Measurements from ENCODE around the gene GANC.
"Not testable (repeated sequence)": the region's sequence is repeated elsewhere in the genome, so short reads cannot be mapped to it uniquely, and the experiment has no call there.

The GANC gene

GRCh38 chr15:42272939-42273899, at the start of gene GANC, which contains the start of gene TMEM87A:
TSS of gene GANC (plus strand) at chr15:42273201. CDS start at chr15:42274482, 1,281 bp downstream.
TSS of gene TMEM87A (minus strand) at chr15:42273433. CDS start at chr15:42273398, 35 bp downstream.
- no peaks in the 10 kb centered on the region for H3K9me3 ChIP-seq (ENCODE audit: low read length)
- peak within 1 kb of the TSS; percentile 100 for H3K9ac ChIP-seq (ENCODE audit: low read length)
- H3K36me3 ChIP-seq (ENCODE audit: insufficient read depth, low read length): peaks cover 3% of the 10 kb centered on the region
- peak within 1 kb of the TSS; percentile 99 for H3K27ac ChIP-seq (ENCODE audit: low read depth, low read length)
- peak within 1 kb of the TSS; percentile 67 to 99 for H3K4me3 ChIP-seq (ENCODE audit: low read depth in 1 of 2, low read length in 2 of 2)
- H3K4me1 ChIP-seq (ENCODE audit: insufficient read depth, low read length): peaks cover 46% of the 10 kb centered on the region
- H3K27me3 ChIP-seq (ENCODE audit: control insufficient read depth in 1 of 2, insufficient read depth in 2 of 2, low read length in 2 of 2): no peaks in the 10 kb centered on the region

GRCh38 chr15:42226648-42227047, 46.4 kb upstream of the GANC start:
- no peak overlapping the region for H3K4me3 ChIP-seq (ENCODE audit: low read depth in 1 of 2, low read length in 2 of 2)
- H3K9ac ChIP-seq (ENCODE audit: low read length): no peak overlapping the region
- no peak overlapping the region for H3K27ac ChIP-seq (ENCODE audit: low read depth, low read length)
- H3K27me3 ChIP-seq (ENCODE audit: control insufficient read depth in 1 of 2, insufficient read depth in 2 of 2, low read length in 2 of 2): no peaks in the 10 kb centered on the region
- H3K4me1 ChIP-seq (ENCODE audit: insufficient read depth, low read length): no peaks in the 10 kb centered on the region
- H3K36me3 ChIP-seq (ENCODE audit: insufficient read depth, low read length): peaks cover 72% of the 10 kb centered on the region
- no peaks in the 10 kb centered on the region for H3K9me3 ChIP-seq (ENCODE audit: low read length)

GRCh38 chr15:42228036-42228435, 45.0 kb upstream of the GANC start:
- Histone ChIP-seq H3K36me3 (ENCODE audit: insufficient read depth, low read length) (peaks cover 76% of the 10 kb centered on the region), H3K9me3 (ENCODE audit: low read length) (no peaks in the 10 kb centered on the region), H3K27me3 (ENCODE audit: control insufficient read depth in 1 of 2, insufficient read depth in 2 of 2, low read length in 2 of 2) (no peaks in the 10 kb centered on the region), H3K4me3 (ENCODE audit: low read depth in 1 of 2, low read length in 2 of 2) (no peak overlapping the region), H3K27ac (ENCODE audit: low read depth, low read length) (no peak overlapping the region), H3K9ac (ENCODE audit: low read length) (no peak overlapping the region), H3K4me1 (ENCODE audit: insufficient read depth, low read length) (no peaks in the 10 kb centered on the region)

- H3K9ac ChIP-seq (ENCODE audit: low read length); H3K4me1 ChIP-seq (ENCODE audit: insufficient read depth, low read length); H3K27ac ChIP-seq (ENCODE audit: low read depth, low read length); H3K27me3 ChIP-seq (ENCODE audit: control insufficient read depth in 1 of 2, insufficient read depth in 2 of 2, low read length in 2 of 2); H3K4me3 ChIP-seq (ENCODE audit: low read depth in 1 of 2, low read length in 2 of 2); H3K9me3 ChIP-seq (ENCODE audit: low read length): not testable (repeated sequence)
- peaks cover 76% of the 10 kb centered on the region for H3K36me3 ChIP-seq (ENCODE audit: insufficient read depth, low read length)
These were observed 44.0 kb upstream of the GANC start for GRCh38 chr15:42228981-42229380.

GRCh38 chr15:42231088-42231487, 41.9 kb upstream of the GANC start:
- H3K9ac ChIP-seq (ENCODE audit: low read length): no peak overlapping the region
- no peak overlapping the region for H3K4me3 ChIP-seq (ENCODE audit: low read depth in 1 of 2, low read length in 2 of 2)
- peaks cover 67% of the 10 kb centered on the region for H3K36me3 ChIP-seq (ENCODE audit: insufficient read depth, low read length)
- no peaks in the 10 kb centered on the region for H3K27me3 ChIP-seq (ENCODE audit: control insufficient read depth in 1 of 2, insufficient read depth in 2 of 2, low read length in 2 of 2)
- no peak overlapping the region for H3K27ac ChIP-seq (ENCODE audit: low read depth, low read length)
- no peaks in the 10 kb centered on the region for H3K4me1 ChIP-seq (ENCODE audit: insufficient read depth, low read length)
- no peaks in the 10 kb centered on the region for H3K9me3 ChIP-seq (ENCODE audit: low read length)

- H3K27me3 ChIP-seq (ENCODE audit: control insufficient read depth in 1 of 2, insufficient read depth in 2 of 2, low read length in 2 of 2): no peaks in the 10 kb centered on the region
- no peaks in the 10 kb centered on the region for H3K4me1 ChIP-seq (ENCODE audit: insufficient read depth, low read length)
- peaks cover 67% of the 10 kb centered on the region for H3K36me3 ChIP-seq (ENCODE audit: insufficient read depth, low read length)
- H3K4me3 ChIP-seq (ENCODE audit: low read depth in 1 of 2, low read length in 2 of 2): no peak overlapping the region
- H3K9ac ChIP-seq (ENCODE audit: low read length): no peak overlapping the region
- no peak overlapping the region for H3K27ac ChIP-seq (ENCODE audit: low read depth, low read length)
- no peaks in the 10 kb centered on the region for H3K9me3 ChIP-seq (ENCODE audit: low read length)
These were observed 40.4 kb upstream of the GANC start for GRCh38 chr15:42232606-42233005.

GRCh38 chr15:42233107-42233506, 39.9 kb upstream of the GANC start:
- H3K27ac ChIP-seq (ENCODE audit: low read depth, low read length): no peak overlapping the region
- H3K36me3 ChIP-seq (ENCODE audit: insufficient read depth, low read length): peaks cover 69% of the 10 kb centered on the region
- no peaks in the 10 kb centered on the region for H3K4me1 ChIP-seq (ENCODE audit: insufficient read depth, low read length)
- H3K4me3 ChIP-seq (ENCODE audit: low read depth in 1 of 2, low read length in 2 of 2): no peak overlapping the region
- no peaks in the 10 kb centered on the region for H3K9me3 ChIP-seq (ENCODE audit: low read length)
- no peaks in the 10 kb centered on the region for H3K27me3 ChIP-seq (ENCODE audit: control insufficient read depth in 1 of 2, insufficient read depth in 2 of 2, low read length in 2 of 2)
- H3K9ac ChIP-seq (ENCODE audit: low read length): no peak overlapping the region

GRCh38 chr15:42239528-42240182, 33.3 kb upstream of the GANC start:
- H3K36me3 ChIP-seq (ENCODE audit: insufficient read depth, low read length): peaks cover 50% of the 10 kb centered on the region
- no peak overlapping the region for H3K4me3 ChIP-seq (ENCODE audit: low read depth in 1 of 2, low read length in 2 of 2)
- H3K27ac ChIP-seq (ENCODE audit: low read depth, low read length): no peak overlapping the region
- no peaks in the 10 kb centered on the region for H3K4me1 ChIP-seq (ENCODE audit: insufficient read depth, low read length)
- no peak overlapping the region for H3K9ac ChIP-seq (ENCODE audit: low read length)
- H3K27me3 ChIP-seq (ENCODE audit: control insufficient read depth in 1 of 2, insufficient read depth in 2 of 2, low read length in 2 of 2): no peaks in the 10 kb centered on the region
- no peaks in the 10 kb centered on the region for H3K9me3 ChIP-seq (ENCODE audit: low read length)

GRCh38 chr15:42240823-42241222, 32.2 kb upstream of the GANC start:
- no peak overlapping the region for H3K9ac ChIP-seq (ENCODE audit: low read length)
- H3K36me3 ChIP-seq (ENCODE audit: insufficient read depth, low read length): peaks cover 40% of the 10 kb centered on the region
- H3K4me1 ChIP-seq (ENCODE audit: insufficient read depth, low read length): no peaks in the 10 kb centered on the region
- H3K4me3 ChIP-seq (ENCODE audit: low read depth in 1 of 2, low read length in 2 of 2): no peak overlapping the region
- no peaks in the 10 kb centered on the region for H3K9me3 ChIP-seq (ENCODE audit: low read length)
- H3K27me3 ChIP-seq (ENCODE audit: control insufficient read depth in 1 of 2, insufficient read depth in 2 of 2, low read length in 2 of 2): no peaks in the 10 kb centered on the region
- H3K27ac ChIP-seq (ENCODE audit: low read depth, low read length): no peak overlapping the region

GRCh38 chr15:42253300-42253699, 19.7 kb upstream of the GANC start:
- Histone ChIP-seq H3K4me3 (ENCODE audit: low read depth in 1 of 2, low read length in 2 of 2) (no peak overlapping the region), H3K4me1 (ENCODE audit: insufficient read depth, low read length) (no peaks in the 10 kb centered on the region), H3K9ac (ENCODE audit: low read length) (no peak overlapping the region), H3K9me3 (ENCODE audit: low read length) (no peaks in the 10 kb centered on the region), H3K27ac (ENCODE audit: low read depth, low read length) (no peak overlapping the region), H3K36me3 (ENCODE audit: insufficient read depth, low read length) (peaks cover 8% of the 10 kb centered on the region), H3K27me3 (ENCODE audit: control insufficient read depth in 1 of 2, insufficient read depth in 2 of 2, low read length in 2 of 2) (no peaks in the 10 kb centered on the region)

- no peak overlapping the region for H3K9ac ChIP-seq (ENCODE audit: low read length)
- peaks cover 45% of the 10 kb centered on the region for H3K36me3 ChIP-seq (ENCODE audit: insufficient read depth, low read length)
- H3K27me3 ChIP-seq (ENCODE audit: control insufficient read depth in 1 of 2, insufficient read depth in 2 of 2, low read length in 2 of 2): no peaks in the 10 kb centered on the region
- peaks cover 5% of the 10 kb centered on the region for H3K4me1 ChIP-seq (ENCODE audit: insufficient read depth, low read length)
- no peak overlapping the region for H3K27ac ChIP-seq (ENCODE audit: low read depth, low read length)
- H3K4me3 ChIP-seq (ENCODE audit: low read depth in 1 of 2, low read length in 2 of 2): no peak overlapping the region
- no peaks in the 10 kb centered on the region for H3K9me3 ChIP-seq (ENCODE audit: low read length)
These were observed 8.2 kb upstream of the GANC start for GRCh38 chr15:42264795-42265194.

Data from muscle layer of colon (tissue), 2 donors.